HG02588 (cell line): ENCODE measurements around the gene TRIP4.
A peak's percentile ranks its signal among the peaks of the same experiment; 100 is the strongest.

ENCODE experiments used
- ATAC-seq: cut with Tn5 transposase; IDR thresholded peaks from one replicate; pipeline ENCODE4 v1.9.1; 2021; ENCODE audit warnings: mild to moderate bottlenecking, moderate library complexity; ENCODE audit not compliant: unreplicated experiment

TRIP4 gene

DNA sequence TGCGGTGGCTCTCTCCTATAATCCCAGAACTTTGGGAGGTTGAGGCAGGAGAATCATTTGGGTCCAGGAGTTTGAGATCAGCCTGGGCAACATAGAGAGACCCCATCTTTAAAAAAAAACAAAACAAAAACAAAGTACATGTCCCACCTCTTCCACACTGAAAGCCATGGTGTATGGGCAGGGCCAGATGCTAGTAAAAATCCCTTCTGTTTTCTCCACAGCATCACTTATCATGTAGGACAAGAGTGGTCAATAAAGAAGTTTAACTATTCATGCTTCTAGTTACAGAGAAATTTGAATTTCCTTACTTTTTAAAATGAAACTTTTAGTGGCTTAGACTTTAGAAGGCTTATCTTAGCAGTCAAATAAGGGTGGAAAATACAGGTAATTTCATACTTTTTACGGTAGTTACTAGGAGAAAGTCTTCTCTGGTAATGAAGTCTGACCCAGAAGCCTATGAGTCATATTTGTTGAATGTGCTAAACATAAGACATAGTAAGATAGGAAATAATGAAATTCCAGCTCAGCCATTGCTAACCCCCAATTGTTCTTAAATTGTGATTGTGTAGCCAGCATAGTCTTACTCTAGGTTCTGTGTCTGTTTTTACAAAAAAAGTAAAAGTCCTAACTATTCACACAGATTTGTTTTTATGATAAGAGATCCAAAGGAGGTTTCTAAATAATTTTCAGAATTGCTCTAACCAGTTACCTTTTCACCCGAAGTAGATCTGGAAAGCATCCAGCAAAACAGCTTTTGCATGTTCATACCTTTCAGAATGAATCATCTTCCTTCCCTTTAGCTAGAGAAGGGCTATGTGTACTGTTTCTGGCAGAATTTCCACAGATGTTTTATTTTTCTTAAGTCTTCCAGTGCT is 56.3 kb downstream of the TRIP4 start:
- ATAC-seq, result peak; percentile 54

DNA sequence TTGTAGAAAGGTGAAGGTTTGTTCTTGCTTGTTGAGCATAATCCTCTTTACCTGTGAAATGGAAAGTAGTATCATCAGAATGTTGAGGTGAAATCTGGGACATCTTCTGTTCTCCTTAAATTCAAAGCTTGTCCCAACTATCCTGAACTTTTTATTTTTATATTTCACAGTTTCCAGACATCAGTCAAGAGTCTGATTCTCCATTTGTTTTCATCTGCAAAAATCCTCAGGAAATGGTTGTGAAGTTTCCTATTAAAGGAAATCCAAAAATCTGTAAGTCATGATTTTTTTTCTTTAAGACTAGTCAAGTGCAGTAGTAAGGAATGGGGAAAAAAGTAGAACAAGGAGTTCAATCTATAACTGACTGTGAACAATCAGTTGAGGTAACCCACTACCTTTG is 57.2 kb downstream of the TRIP4 start:
- no peak for ATAC-seq

DNA sequence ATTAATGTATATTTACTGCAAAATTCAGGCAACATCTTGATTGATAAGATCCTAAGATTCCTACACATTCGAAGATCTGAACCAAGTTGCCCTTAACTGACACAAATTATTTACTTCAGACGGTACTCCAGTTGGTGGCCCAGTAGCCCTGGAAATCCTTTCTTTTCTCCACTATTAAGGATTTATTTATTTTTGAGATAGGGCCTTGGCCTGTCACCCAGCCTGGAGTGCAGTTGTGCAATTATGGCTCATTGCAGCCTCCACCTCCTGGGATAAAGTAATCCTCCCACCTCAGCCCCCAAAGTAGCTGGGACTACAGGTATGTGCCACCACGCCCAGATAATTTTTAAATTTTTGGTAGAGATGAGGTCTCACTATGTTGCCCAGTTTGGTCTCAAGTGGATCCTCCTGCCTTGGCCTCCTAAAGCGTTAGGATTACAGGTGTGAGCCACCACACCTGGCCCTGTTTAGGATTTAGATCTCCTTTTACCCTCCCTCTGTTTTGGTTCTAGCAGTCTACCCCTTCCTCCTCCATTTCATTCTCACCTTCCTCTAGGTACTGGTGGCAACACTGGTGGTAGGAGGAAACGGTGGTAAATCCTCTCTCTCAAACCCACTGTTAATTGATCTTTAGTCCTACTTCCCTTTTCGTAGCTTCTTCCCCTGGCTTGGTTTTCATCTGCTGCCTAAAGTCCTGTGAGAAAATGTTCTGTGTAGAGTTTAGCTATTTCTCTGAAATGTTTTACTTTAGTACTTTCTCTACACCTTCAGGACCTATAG is 60.1 kb downstream of the TRIP4 start:
- ATAC-seq, result no peak

DNA sequence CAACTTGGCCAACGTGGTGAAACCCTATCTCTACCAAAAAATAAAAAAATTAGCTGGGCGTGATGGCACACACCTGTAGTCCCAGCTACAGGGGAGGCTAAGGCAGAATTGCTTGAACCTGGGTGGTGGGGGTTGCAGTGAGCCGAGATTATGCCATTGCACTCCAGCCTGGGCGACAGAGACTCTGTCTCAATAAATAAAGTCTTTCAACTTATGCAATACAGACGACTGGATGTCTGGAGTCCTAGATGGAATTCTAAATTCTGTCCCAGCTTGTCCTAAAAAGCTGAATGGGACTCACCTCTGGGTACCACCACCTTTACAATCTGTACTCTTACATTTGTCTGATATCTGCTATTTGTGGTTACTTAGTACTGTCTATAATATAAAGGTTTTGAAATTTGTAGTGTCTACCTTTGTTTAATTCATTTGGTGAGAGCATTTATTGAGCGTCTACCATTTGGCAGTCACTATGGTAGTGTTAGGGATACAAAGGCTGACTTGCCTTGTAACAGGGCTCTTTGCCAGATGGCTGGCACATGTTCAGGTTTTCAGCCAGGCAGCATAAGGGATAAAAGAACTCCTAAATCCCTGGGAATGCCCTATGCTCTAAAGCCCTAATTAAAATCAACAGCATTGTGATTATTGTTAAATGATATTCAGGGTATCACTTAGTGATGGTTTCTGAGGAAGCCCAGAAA is 65.5 kb downstream of the TRIP4 start:
- ATAC-seq, result no peak

DNA sequence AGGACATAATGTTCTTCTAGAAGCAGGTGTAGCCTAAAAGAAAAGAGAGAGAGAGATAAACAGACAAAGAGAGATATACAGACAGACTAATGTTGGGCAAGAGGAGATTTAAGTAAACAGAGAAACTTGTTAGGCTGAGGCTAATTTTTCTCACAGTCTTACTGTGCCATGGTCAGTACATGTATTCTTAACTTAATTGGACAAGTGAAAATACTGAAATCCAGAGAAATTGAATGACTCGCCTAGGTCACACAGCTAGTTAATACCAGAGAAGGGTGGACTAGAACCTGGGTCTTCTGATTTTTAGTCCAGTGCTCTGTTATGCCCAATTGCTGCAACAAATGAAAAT is 66.0 kb downstream of the TRIP4 start:
- ATAC-seq, result no peak

DNA sequence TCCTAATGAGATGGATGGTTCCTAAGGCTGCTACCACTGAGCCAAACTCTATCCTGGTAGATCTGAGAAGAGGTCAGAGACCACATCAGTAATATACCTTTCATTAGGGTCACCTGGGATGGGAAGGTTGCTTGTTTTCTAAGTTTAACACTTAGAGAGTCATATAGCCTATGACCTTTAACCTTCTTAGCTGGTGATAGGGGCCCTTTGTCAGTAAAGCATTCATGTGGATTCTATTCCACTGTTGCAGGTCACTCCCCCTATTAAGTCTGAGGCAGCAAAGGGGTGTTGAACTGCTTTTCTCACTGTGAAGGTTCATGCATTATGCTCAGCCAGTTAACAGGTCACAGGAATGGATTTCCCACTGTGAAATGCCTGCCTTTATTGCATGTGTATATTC is 66.6 kb downstream of the TRIP4 start:
- ATAC-seq, result no peak

DNA sequence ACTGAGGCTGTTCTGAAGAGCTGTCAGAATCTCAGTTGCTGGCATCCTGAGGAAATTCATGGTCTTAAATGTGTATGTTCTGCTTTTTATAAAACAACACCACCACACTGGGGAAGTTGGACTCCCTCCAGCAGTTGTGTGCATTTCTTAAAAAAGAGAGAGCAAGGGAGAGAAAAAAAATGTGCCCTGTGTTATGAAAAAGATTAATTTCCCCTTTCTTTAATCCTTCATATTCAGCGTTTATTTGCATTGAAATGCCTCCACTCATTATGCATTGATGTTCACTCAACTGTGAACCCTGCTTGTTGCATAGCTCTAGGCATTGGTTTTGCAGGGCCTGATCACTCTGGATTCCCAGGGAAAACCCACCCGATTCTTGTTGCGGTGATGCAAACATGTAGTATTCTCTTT is 68.3 kb downstream of the TRIP4 start:
- no peak for ATAC-seq

DNA sequence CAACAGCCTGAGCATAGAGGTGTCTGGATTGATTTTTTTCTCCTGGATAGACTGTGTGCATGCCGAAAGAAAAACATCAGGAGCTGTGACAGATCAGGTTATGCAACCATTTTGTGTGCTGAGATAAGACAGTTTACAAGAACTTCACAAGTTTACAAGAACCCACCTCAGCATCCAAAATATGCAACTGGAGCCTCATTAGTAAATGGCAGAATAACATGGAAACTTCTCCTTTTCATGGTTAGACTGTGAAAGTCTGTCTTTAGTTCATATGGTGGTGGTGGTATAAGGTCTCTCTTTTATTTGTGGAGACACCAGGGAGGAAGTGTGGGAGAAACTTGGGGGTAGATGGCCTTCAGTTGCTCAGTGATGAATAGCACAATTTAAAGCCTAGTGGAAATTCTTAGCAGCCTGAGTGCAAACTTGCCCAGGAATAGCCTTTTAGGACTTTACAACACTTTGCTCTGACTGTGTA is 69.0 kb downstream of the TRIP4 start:
- no peak for ATAC-seq

GRCh38 chr15:64459066-64459781 is 71.6 kb downstream of the TRIP4 start:
- ATAC-seq, result no peak

- ATAC-seq, result peak; percentile 53
Observed at GRCh38 chr15:64460206-64460723, 72.6 kb downstream of the TRIP4 start, which contains the start of gene ZNF609. TSS of gene ZNF609 (plus strand) at chr15:64460578. CDS start at chr15:64499420, 38,842 bp downstream.

GRCh38 chr15:64460724-64461720 is 73.4 kb downstream of the TRIP4 start:
- ATAC-seq, result peak; percentile 20

DNA sequence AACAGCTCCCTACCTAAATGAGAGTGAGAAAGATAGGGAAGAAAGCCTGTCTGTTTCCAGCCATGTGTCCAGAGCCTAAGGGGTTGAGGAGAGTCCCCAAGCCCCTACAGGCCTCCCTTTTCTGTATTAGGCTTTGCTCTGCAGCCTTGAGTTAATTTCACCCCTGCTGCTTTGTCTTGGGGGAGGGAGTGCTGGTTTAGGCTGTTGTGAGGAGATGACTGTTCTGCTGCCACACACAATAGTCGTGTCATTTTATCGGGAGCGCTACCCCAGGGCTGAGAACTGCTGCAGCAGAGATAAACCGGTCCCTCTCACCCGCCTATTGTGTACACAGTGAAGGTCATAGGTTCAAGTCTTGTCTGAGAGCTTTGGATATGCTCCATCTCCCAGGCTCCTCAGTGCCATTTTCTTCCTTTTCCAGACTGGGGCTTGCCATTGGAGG is 74.1 kb downstream of the TRIP4 start:
- no peak for ATAC-seq

DNA sequence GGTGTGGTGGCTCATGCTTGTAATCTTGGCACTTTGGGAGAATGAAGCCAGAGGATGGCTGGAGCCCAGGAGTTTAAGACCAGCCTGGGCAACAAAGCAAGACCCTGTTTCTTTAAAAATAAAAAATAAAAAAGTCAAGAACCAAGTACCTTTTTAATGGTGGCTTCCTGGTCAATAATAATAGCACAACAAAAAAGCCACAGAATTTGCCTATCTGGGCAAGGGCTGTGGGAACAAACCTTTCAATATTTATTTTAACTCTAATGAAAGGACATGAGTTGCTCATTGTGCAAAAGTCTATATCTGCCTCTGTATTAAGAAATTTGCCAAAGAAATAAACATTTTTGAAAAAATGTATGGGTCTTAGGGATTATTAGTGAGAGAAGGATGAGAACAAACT is 74.9 kb downstream of the TRIP4 start:
- ATAC-seq, result no peak

DNA sequence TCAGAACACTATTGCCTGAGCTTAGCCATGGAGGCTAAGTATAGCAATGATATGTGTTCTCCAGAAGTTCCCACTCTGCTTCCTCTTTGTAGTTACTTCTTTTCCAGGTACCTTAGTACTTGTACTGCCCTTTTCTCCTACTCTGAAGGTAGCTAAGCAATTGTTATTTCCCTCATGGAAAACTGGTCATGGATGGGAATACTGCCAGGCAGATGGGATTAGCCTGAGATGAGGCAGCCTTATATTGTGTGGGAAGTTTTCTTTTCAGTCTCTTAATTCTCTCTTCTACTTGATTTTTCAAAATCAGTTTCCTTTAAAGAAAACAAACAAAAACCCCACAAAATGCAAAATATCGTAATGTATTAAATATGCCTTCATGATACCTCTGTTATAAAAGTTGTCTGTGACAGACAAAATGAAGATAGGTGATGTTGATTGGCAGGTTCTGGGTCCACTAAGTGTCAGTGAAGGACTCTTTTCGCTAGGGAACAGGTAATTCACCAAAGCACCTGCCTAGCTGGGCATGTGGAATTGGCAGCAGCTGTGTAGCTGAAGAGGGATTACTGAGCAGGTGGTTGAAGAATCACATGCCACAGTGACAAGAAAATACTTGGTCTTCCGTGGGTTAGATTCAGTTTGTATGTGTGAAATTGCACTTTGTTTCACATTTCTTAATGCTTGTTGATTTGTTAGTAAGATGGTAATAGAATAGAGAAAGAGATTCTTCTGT is 76.8 kb downstream of the TRIP4 start:
- no peak for ATAC-seq

DNA sequence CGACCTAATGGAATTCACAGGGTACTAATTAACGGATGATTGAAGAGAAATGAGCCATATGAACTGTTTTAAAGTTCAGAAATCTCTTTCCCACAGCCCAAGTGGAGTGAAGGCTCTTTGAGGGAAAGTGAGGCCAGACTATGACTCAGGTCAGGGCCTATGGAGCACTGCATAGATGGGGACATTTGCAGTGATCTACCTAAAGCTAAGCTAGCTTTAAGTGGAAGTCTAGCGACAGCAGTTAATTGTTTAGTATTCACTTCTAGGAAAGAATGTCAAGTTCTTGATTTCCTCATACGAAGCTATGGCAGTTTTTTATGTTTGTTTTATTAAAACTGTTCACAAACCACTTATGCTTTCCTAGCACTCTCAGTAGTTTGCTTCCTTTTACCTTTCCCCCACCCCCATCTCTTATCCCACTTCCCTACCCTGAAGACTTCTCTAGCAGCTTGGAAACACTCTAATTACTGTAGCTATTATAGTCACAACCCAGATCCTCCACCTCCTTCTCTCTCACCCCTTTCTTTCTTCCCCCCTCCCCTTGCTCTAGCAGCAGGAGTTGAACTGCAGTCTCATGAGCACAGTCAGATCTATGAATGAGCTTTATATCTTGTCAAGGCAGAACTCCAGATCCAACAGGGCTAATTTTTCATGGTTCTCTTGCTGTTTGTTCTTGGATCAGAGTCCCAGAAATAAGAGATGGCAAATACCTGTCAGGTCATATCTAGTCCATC is 78.9 kb downstream of the TRIP4 start:
- no peak for ATAC-seq

DNA sequence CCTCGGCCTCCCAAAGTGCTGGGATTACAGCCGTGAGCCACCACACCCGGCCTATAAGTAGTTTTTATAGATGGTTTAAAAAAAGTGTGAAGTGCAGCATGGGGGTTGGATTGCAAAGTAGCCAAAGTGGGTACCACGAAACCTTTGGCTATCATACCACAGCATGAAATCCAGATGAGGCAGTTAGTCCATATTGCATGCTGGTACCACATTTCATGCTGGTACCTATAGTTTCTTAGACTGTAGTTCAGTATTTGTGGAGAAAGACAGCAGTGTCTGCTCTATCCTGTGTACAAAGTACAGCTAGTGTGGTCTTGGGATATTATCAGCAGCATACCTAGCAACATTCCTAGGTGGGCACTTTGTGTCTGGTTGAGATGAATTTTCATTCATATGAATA is 84.5 kb downstream of the TRIP4 start:
- ATAC-seq, result no peak

DNA sequence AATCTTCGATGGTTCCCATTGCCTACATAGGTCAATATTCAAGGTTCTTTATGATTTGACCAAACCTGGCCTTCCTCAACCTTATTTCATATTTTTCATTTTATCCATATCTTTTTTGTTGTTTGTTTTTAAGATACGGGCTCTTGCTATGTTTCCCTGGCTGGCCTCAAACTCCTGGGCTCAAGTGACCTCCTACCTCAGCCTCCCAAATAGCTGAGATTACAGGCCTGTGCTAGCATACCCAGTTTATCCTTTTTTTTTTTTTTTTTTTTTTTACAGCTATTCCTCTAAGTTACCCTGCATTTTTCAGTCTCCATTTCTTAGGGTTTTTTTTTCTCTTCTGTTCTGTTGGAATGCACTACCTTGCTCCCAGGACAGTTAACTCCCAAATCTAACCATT is 87.2 kb downstream of the TRIP4 start:
- no peak for ATAC-seq

- no peak for ATAC-seq
Observed at GRCh38 chr15:64476550-64476949, 88.9 kb downstream of the TRIP4 start.
